GM18517 (cell line): ENCODE measurements around the gene ANOS1.
"Not testable (repeated sequence)": the region's sequence is repeated elsewhere in the genome, so short reads cannot be mapped to it uniquely, and the experiment has no call there.

Experiments
- ATAC-seq: cut with Tn5 transposase; IDR thresholded peaks from one replicate; pipeline ENCODE4 v1.9.1; 2021; ENCODE audit warnings: mild to moderate bottlenecking, moderate library complexity; ENCODE audit not compliant: unreplicated experiment

Gene ANOS1

GRCh38 chrX:8629871-8630270 is 102.1 kb downstream of the ANOS1 start:
- ATAC-seq, result no peak

DNA sequence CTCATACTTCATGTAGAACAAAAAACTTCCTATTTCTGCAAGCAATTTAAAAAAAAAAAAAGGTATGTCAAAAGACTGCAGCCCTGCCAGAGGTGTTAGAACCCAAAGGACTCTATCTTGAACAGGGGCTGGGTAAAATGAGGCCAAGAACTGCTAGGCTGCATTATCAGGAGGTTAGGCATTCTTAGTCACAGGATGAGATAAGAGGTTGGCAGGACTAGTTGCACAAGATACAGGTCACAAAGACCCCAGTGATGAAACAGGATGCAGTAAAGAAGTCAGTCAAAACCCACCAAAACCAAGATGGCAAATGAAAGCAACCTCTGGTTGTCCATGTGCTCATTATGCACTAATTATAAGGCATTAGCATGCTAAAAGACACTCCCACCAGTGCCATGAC is 104.1 kb downstream of the ANOS1 start:
- no peak for ATAC-seq

GRCh38 chrX:8607326-8607725 is 124.6 kb downstream of the ANOS1 start:
- no peak for ATAC-seq

DNA sequence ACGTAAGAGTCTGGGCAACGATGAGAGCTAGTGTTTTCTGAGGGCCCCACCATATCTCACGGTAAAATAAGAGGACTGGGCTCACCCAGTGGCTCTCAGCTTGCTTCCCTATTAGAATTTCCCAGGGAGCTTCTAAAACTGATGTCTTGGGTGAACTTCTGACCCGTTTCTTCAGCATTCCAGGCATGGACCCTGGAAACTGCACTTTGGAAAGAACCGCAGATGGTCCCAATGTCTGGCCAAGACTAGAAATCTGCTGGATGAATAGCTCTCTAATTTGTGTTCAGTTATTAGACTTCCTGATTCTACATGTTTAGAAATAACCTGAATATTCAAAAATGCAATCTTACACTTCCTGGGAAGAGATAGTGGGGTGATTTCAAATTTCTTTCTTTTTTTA is 127.8 kb downstream of the ANOS1 start:
- ATAC-seq, result no peak

DNA sequence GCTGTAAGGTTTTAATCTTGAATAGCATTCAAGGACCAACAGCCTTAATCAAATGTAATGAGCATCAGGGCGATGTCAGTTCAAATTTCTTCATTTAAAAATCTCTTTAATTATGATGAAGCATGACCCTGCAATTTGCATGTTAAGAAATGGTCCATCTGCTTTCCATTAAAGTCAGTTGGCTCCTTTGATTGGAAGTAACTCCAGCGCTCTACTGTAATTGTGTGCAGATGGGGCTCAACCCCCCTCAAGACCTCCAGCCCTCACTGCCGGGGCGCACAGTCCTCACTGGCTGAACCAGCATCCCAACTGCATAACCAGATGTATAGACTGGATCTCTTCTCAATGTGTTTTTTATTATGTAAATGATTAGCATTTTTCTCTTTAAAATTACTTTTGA is 140.4 kb downstream of the ANOS1 start:
- no peak for ATAC-seq

DNA sequence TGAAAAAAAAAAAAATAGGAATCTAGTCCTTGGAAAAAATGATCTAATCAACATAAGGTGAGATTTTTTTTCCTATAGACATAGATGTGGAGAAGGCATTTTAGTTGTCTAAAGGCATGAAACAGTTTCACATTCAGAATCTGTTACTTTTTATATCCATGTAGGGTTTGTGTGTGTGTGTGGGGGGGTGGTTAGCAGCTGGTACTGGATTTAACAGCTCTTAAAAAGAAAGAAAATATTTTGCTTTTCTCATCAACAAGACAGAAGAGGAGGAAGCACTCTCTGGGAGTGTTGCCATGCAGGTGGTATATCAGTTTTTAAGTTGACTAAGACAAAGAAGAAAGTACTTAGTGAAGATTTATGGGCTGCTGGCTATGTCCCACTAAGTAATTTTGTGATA is 145.0 kb downstream of the ANOS1 start:
- ATAC-seq, result no peak

- ATAC-seq, result no peak
Observed at GRCh38 chrX:8579602-8580001, 152.3 kb downstream of the ANOS1 start.

- no peak for ATAC-seq
Observed at GRCh38 chrX:8576821-8577220, 155.1 kb downstream of the ANOS1 start.

DNA sequence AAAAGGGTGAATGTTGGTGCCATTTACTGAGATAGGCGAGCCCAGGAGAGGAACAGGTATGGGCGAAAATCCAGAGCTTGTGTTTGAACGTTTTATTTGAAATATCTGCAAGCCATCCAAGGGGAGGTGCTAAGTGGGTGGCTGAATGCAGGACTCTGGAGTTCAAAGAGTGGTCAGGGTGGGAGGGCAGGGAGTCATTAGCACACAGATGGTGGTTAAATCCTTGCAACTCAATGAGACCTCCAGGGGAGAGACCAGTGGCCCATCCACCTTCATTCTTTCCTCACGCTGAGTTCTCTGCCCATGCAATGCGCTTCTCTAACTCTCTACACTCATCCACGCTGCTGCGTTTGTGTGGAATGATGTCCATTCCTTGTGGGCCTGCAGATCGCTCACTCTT is 166.2 kb downstream of the ANOS1 start:
- no peak for ATAC-seq

- ATAC-seq, result no peak
Observed at GRCh38 chrX:8548446-8548845, 183.5 kb downstream of the ANOS1 start.

- ATAC-seq, result no peak
Observed at GRCh38 chrX:8546715-8547114, 185.2 kb downstream of the ANOS1 start.

DNA sequence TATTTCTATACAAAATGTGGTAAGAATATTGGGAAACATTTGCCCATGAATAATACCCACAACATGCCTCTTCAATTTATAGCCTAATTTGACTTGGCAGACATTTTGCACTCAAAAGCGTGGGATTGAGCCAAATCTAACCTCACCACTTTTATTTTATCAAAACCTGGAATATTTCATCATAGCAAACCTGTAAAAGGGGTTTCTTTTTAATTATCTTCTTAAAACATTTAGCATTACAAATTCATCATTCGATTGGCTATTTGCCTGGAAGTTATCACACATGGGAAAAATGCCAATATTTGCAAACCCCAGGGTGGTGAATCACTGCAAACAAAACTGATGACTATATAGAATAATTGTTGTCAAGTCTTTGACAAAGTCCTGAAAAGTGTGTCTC is 211.1 kb downstream of the ANOS1 start:
- ATAC-seq, result no peak

DNA sequence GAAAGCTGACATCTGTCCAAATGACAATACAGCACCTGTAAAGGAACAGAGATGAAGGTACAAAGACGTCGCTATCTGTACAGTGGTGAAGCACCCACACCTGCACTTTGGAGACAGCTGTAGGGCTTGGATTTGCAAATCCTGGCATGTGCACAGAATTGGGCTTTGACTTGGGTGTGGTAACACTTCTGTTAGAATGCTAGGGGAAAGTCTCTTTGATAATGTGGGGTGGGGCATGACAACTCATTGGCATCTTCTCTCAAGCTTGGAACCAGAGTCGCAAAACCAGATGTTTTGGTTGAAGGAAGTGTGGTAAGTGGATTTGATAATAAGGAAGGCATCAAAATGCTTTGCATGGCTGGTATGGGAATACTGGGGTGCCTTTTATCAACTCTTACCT is 211.8 kb downstream of the ANOS1 start:
- no peak for ATAC-seq

- no peak for ATAC-seq
Observed at GRCh38 chrX:8504451-8504850, 227.5 kb downstream of the ANOS1 start.

GRCh38 chrX:8502101-8502500 is 229.8 kb downstream of the ANOS1 start:
- ATAC-seq, result not testable (repeated sequence)

- ATAC-seq, result no peak
Observed at GRCh38 chrX:8500203-8500602, 231.7 kb downstream of the ANOS1 start.

- not testable (repeated sequence) for ATAC-seq
Observed at GRCh38 chrX:8495036-8495435, 236.9 kb downstream of the ANOS1 start.

DNA sequence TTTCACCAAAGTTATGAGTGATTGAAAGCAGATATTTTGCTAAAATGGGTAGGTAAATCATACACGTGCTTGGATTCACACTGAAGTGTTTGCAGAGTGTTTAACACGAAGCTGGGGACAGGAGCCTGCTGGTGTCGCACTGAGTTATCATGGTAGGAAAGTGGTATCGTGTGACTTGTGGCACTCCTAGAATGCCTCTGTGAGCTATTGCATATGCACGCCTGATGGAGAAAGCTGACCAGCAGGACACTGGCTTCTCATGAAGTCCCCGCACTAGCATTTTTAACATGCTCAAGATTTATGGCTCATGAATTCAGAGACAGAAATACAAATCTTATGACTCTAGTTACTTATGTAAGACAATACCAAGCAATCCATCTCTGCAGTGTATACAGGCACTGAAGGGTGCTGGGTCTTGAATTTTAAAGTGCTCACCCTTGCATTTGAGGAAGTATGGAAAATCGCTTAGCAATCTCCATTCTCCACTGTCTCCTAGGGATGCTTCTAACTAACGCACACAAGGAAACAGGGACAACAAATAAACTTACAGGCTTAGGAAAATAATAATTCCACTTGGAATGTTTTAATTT is 247.5 kb downstream of the ANOS1 start:
- no peak for ATAC-seq
